Glomerular visceral epithelial cell (primary cell): Measurements from ENCODE around the gene BPIFA2.
"Not testable (repeated sequence)": the region's sequence is repeated elsewhere in the genome, so short reads cannot be mapped to it uniquely, and the experiment has no call there.

ENCODE experiments used
- DNase-seq: peaks from one replicate; pipeline ENCODE4 v3.0.0-alpha.2; 2016; ENCODE audit errors: extremely low spot score

The BPIFA2 gene

GRCh38 chr20:33167859-33168258 lies at the start of gene BPIFA2:
Gene BPIFA2 (plus strand): TSS chr20:33168159. CDS start chr20:33169146, 987 bp downstream.
- DNase-seq, result no peak

GRCh38 chr20:33119725-33120720 lies 47.9 kb upstream of the BPIFA2 start:
- no peak for DNase-seq

GRCh38 chr20:33120934-33121333 lies 47.0 kb upstream of the BPIFA2 start:
- no peak for DNase-seq

- not testable (repeated sequence) for DNase-seq
These were observed 45.7 kb upstream of the BPIFA2 start for GRCh38 chr20:33122297-33122696.

GRCh38 chr20:33124261-33124660 lies 43.7 kb upstream of the BPIFA2 start:
- no peak for DNase-seq

GRCh38 chr20:33124994-33125393 lies 43.0 kb upstream of the BPIFA2 start:
- DNase-seq, result no peak

- DNase-seq, result no peak
These were observed 42.0 kb upstream of the BPIFA2 start for GRCh38 chr20:33125983-33126382.

GRCh38 chr20:33127422-33128097 lies 40.4 kb upstream of the BPIFA2 start:
- no peak for DNase-seq

GRCh38 chr20:33130568-33131061 lies 37.3 kb upstream of the BPIFA2 start:
- no peak for DNase-seq

GRCh38 chr20:33131949-33132473 lies 35.9 kb upstream of the BPIFA2 start:
- no peak for DNase-seq

GRCh38 chr20:33132513-33133372 lies 35.2 kb upstream of the BPIFA2 start:
- DNase-seq, result no peak

- no peak for DNase-seq
These were observed 34.5 kb upstream of the BPIFA2 start for GRCh38 chr20:33133373-33133941.

GRCh38 chr20:33137195-33137594 lies 30.8 kb upstream of the BPIFA2 start:
- no peak for DNase-seq

GRCh38 chr20:33139467-33139866 lies 28.5 kb upstream of the BPIFA2 start:
- DNase-seq, result no peak

- DNase-seq, result no peak
These were observed 22.4 kb upstream of the BPIFA2 start for GRCh38 chr20:33145521-33145920.

- no peak for DNase-seq
These were observed 20.7 kb upstream of the BPIFA2 start for GRCh38 chr20:33147299-33147698.

- no peak for DNase-seq
These were observed 19.9 kb upstream of the BPIFA2 start for GRCh38 chr20:33148040-33148439.

- no peak for DNase-seq
These were observed 13.7 kb upstream of the BPIFA2 start for GRCh38 chr20:33154252-33154651.

GRCh38 chr20:33158637-33159385 lies 9.1 kb upstream of the BPIFA2 start:
- no peak for DNase-seq

- no peak for DNase-seq
These were observed 8.2 kb upstream of the BPIFA2 start for GRCh38 chr20:33159713-33160112.
